Smooth muscle cell (in vitro differentiated cells): Measurements from ENCODE around the gene ZNF135. TPM values are rescaled to one million over a fixed set of nuclear protein-coding genes. Genes with fewer than 3 reads are reported as not detected.

Experiments used
- DNase-seq: peaks from one replicate; lab custom pipeline; 2025; ENCODE audit not compliant: unreplicated experiment; lab: John Stamatoyannopoulos, UW
- H2AFZ ChIP-seq: fragments of 200-600 bp; sonication (generic); 2 replicates; pipeline ENCODE4 v1.6.0; 2016; ENCODE audit warnings: antibody characterized with exemption, low read depth, mild to moderate bottlenecking
- H3F3A ChIP-seq: fragments of 200-600 bp; sonication (generic); 2 replicates; pipeline ENCODE4 v1.6.0; 2017; ENCODE audit warnings: antibody characterized with exemption, low read depth
- H3K27ac ChIP-seq: fragments of 200-600 bp; sonication (generic); 2 replicates; pipeline ENCODE4 v1.5.1; 2016; ENCODE audit warnings: low read depth, mild to moderate bottlenecking
- H3K27me3 ChIP-seq: fragments of 200-600 bp; sonication (generic); 2 replicates; pipeline ENCODE4 v1.6.1; 2016; ENCODE audit warnings: low read depth, mild to moderate bottlenecking
- H3K36me3 ChIP-seq: fragments of 200-600 bp; sonication (generic); 2 replicates; pipeline ENCODE4 v1.5.1; 2016; ENCODE audit warnings: low read depth
- H3K4me1 ChIP-seq: fragments of 200-600 bp; sonication (generic); 2 replicates; pipeline ENCODE4 v1.5.1; 2016; ENCODE audit warnings: low read depth
- H3K4me2 ChIP-seq: fragments of 200-600 bp; sonication (generic); 2 replicates; pipeline ENCODE4 v1.6.0; 2016; ENCODE audit warnings: mild to moderate bottlenecking
- H3K4me3 ChIP-seq: fragments of 200-600 bp; sonication (generic); 2 replicates; pipeline ENCODE4 v1.5.1; 2016; ENCODE audit warnings: mild to moderate bottlenecking
- H3K79me2 ChIP-seq: fragments of 200-600 bp; sonication (generic); 2 replicates; pipeline ENCODE4 v1.6.0; 2016; ENCODE audit warnings: low read depth, mild to moderate bottlenecking
- H3K9ac ChIP-seq: fragments of 200-600 bp; sonication (generic); 2 replicates; pipeline ENCODE4 v1.6.0; 2016; ENCODE audit warnings: low read depth
- H3K9me3 ChIP-seq: fragments of 200-600 bp; sonication (generic); replicated peaks from 2 replicates; pipeline ENCODE4 v1.5.1; 2016; ENCODE audit warnings: low read depth
- H4K20me1 ChIP-seq: fragments of 200-600 bp; sonication (generic); 2 replicates; pipeline ENCODE4 v1.6.0; 2016; ENCODE audit warnings: low read depth
- WGBS: methylation state at CpG from one replicate; pipeline ENCODE4 v1.1.7; 2016; ENCODE audit warnings: low lambda C conversion rate; 5-methylcytosine and 5-hydroxymethylcytosine counted together
- polyA plus RNA-seq: library from polyadenylated mRNA; unstranded; fragments of >200 nt; fragmentation: Nextera tagmentation; extraction: Ambion mirVana; gene quantifications from 2 replicates; pipeline ENCODE4 v1.2.1, GENCODE V29; 2016
- total RNA-seq: library from RNA; depleted of rRNA; stranded (reverse); fragments of >200 nt; gene quantifications from 2 replicates; pipeline ENCODE4 v1.2.3, GENCODE V29; 2014
- TF ChIP-seq, protein P1 (sequence below): fragments of 200-600 bp; sonication (generic); IDR thresholded peaks from 2 replicates; pipeline ENCODE4 v1.5.1; 2017; ENCODE audit warnings: borderline replicate concordance, mild to moderate bottlenecking, antibody characterized with exemption; ENCODE audit not compliant: insufficient read depth, poor library complexity, severe bottlenecking

The ZNF135 gene
- total and polyA plus RNA-seq, 2 experiments from 2014 or later: 3.2 to 3.7 TPM

DNA sequence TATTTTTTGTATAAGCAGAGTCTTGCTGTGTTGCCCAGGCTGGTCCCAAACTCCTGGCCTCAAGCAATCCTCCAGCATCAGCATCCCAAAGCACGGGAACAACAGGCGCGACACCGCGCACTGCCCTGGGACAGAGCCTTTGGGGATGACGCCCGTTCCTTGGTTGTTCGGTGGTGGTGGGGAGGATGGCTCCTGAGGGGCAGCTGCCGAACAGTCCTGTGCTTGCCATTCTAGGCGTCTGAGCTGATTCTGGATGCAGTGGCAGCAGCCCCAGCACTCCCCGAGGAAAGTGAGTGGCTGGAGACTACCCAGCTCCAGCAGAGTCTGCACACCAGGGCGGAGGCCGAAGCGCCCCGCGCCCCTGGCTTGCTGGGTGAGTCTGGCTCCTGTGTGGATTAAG is 6.8 kb upstream of the ZNF135 start:
- H3K27me3 ChIP-seq: no peaks in the 10 kb centered on the region
- H3K9me3 ChIP-seq: no peaks in the 10 kb centered on the region
- 94% methylated on average over 16 of the region's 16 CpGs for WGBS
- H3K4me3 ChIP-seq: no peak overlapping the region
- H4K20me1 ChIP-seq: no peaks in the 10 kb centered on the region
- no peaks in the 10 kb centered on the region for H3K4me1 ChIP-seq
- no peak for DNase-seq
- no peak overlapping the region for H3K9ac ChIP-seq
- no peak overlapping the region for H3K27ac ChIP-seq
- no peaks in the 10 kb centered on the region for H3K36me3 ChIP-seq
- H3K4me2 ChIP-seq: no peak overlapping the region
- H3F3A ChIP-seq: no peaks in the 10 kb centered on the region
- no peak overlapping the region for H2AFZ ChIP-seq
- TF ChIP-seq, protein P1, sequence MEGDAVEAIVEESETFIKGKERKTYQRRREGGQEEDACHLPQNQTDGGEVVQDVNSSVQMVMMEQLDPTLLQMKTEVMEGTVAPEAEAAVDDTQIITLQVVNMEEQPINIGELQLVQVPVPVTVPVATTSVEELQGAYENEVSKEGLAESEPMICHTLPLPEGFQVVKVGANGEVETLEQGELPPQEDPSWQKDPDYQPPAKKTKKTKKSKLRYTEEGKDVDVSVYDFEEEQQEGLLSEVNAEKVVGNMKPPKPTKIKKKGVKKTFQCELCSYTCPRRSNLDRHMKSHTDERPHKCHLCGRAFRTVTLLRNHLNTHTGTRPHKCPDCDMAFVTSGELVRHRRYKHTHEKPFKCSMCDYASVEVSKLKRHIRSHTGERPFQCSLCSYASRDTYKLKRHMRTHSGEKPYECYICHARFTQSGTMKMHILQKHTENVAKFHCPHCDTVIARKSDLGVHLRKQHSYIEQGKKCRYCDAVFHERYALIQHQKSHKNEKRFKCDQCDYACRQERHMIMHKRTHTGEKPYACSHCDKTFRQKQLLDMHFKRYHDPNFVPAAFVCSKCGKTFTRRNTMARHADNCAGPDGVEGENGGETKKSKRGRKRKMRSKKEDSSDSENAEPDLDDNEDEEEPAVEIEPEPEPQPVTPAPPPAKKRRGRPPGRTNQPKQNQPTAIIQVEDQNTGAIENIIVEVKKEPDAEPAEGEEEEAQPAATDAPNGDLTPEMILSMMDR: no peak
- H3K79me2 ChIP-seq: no peaks in the 10 kb centered on the region

DNA sequence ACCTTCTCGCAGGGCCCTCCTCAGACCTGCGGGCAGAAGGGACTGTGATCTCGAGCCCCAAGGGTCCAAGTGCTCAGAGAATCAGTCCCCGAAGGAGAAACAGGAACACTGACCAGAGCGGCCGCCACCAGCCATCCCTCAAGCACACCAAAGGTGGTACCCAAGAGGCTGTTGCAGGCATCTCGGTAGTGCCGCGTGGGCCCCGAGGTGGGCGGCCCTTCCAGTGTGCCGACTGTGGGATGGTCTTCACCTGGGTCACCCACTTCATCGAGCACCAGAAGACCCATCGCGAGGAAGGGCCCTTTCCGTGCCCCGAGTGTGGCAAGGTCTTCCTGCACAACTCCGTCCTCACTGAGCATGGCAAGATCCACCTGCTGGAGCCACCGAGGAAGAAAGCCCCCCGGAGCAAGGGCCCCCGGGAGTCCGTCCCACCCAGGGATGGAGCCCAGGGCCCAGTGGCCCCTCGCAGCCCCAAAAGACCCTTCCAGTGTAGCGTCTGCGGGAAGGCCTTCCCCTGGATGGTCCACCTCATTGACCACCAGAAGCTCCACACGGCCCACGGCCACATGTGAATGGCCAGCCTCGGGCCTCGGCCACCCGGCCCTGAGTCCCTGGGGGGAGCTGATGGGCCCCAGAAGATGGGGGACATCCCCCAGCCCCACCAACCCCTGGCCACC is 5.5 kb upstream of the ZNF135 start:
- no peak overlapping the region for H3K4me3 ChIP-seq
- H3K4me2 ChIP-seq: no peak overlapping the region
- 92% methylated on average over 30 of the region's 30 CpGs for WGBS
- H4K20me1 ChIP-seq: no peaks in the 10 kb centered on the region
- no peak for DNase-seq
- H3K27ac ChIP-seq: no peak overlapping the region
- H3F3A ChIP-seq: no peaks in the 10 kb centered on the region
- H2AFZ ChIP-seq: no peak overlapping the region
- H3K9me3 ChIP-seq: no peaks in the 10 kb centered on the region
- H3K36me3 ChIP-seq: no peaks in the 10 kb centered on the region
- H3K27me3 ChIP-seq: no peaks in the 10 kb centered on the region
- H3K79me2 ChIP-seq: no peaks in the 10 kb centered on the region
- TF ChIP-seq, protein P1: no peak
- H3K4me1 ChIP-seq: no peaks in the 10 kb centered on the region
- H3K9ac ChIP-seq: no peak overlapping the region

DNA sequence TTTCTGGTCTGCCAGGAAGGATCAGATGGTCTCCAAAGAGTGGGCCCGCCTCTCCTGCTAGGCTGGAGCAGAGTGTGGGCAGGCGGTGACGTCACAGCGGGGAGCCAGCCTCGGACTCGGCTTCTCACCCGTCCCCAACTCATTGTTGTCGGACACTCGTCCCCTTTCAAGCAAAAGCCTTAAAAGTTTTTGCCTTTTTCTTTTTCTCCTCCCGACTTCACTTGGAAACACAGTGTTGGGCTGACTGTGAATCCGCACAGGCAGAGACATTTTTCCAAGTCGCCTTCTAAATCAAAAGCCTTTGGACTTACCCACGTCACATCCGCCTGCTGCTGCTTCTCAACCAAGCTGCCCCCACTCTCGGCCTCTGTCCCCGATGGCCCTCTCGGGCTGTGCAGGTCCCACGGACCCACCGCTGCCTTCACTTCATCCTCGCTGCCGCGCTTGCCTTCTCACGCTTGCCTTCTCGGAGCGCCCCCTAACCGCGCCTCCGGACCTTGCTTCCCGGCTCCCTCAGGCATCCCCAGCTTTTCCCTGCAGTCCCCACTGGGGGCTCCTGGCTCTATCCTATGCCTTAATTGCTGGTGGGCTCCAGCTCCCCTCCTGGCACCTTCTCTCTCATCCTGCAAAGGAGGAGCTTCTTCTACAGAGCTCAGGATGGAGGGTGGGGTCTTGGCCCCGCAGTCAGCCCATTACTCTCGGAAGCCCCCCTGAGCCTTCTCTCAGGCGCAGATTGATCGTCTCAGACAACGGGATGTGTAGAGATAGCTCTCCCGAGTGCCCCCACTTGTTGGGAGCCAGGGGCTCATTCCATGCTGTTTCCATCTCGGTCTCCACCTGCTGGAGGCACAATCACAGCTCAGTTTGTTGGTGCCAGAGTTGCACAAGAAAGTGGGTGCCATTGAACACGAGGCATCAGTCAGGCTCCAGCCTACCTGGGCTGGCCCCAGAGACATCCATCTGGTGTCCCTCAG is 3.9 kb upstream of the ZNF135 start:
- Histone ChIP-seq H3F3A (no peaks in the 10 kb centered on the region), H3K9ac (no peak overlapping the region), H3K36me3 (no peaks in the 10 kb centered on the region), H3K27me3 (no peaks in the 10 kb centered on the region), H4K20me1 (no peaks in the 10 kb centered on the region), H3K4me1 (no peaks in the 10 kb centered on the region), H3K79me2 (no peaks in the 10 kb centered on the region), H3K27ac (no peak overlapping the region), H3K4me2 (no peak overlapping the region), H3K9me3 (no peaks in the 10 kb centered on the region), H2AFZ (no peak overlapping the region), H3K4me3 (no peak overlapping the region)
- 71% methylated on average over 36 of the region's 37 CpGs for WGBS
- DNase-seq: no peak
- TF ChIP-seq, protein P1: no peak
